H1 (cell line): ENCODE measurements around the gene ADAMTS4.

Experiments
- BCL11A ChIP-seq, 2 experiments: IDR thresholded peaks; one replicate each; pipeline ENCODE4 v1.6.1; 2011; ENCODE audit warnings: low read depth in 2 of 2, low read length in 2 of 2, mild to moderate bottlenecking in 2 of 2
- CEBPB ChIP-seq: IDR thresholded peaks from 2 replicates; pipeline ENCODE4 v1.6.1; 2012; ENCODE audit warnings: low read depth, low read length
- EP300 ChIP-seq, 2 experiments: IDR thresholded peaks; 1 replicate in 1 of 2; 2 replicates in 1 of 2; pipeline ENCODE4 v1.6.1; 2011 to 2012; ENCODE audit warnings: low read depth in 2 of 2, low read length in 2 of 2, mild to moderate bottlenecking in 2 of 2, borderline replicate concordance in 1 of 2, inconsistent platforms in 1 of 2, moderate library complexity in 1 of 2
- EZH2 ChIP-seq: fragments of 200-600 bp; sonication (generic); IDR thresholded peaks from 2 replicates; pipeline ENCODE4 v1.7.1; 2012; ENCODE audit warnings: low read depth, mild to moderate bottlenecking, moderate library complexity, low read length, inconsistent platforms; ENCODE audit not compliant: severe bottlenecking
- GABPA ChIP-seq: IDR thresholded peaks from 2 replicates; pipeline ENCODE4 v1.6.1; 2011; ENCODE audit warnings: mild to moderate bottlenecking, low read length, moderate library complexity, borderline replicate concordance; ENCODE audit not compliant: insufficient read depth
- NRF1 ChIP-seq: IDR thresholded peaks from 2 replicates; pipeline ENCODE4 v1.6.1; 2011; ENCODE audit warnings: mild to moderate bottlenecking, low read depth, low read length, improper control_type of control experiment
- POLR2AphosphoS5 ChIP-seq: IDR thresholded peaks from 2 replicates; pipeline ENCODE4 v1.6.1; 2011; ENCODE audit warnings: low read depth, low read length
- RBBP5 ChIP-seq: IDR thresholded peaks from 2 replicates; pipeline ENCODE4 v1.7.1; 2012; ENCODE audit warnings: low read depth, mild to moderate bottlenecking, inconsistent platforms, low read length, moderate library complexity, borderline replicate concordance
- RNF2 ChIP-seq: fragments of 200-900, 300-1000 bp; sonication (generic); IDR thresholded peaks from 2 replicates; pipeline ENCODE4 v1.7.1; 2016; ENCODE audit warnings: borderline replicate concordance, low read depth, mild to moderate bottlenecking, antibody characterized with exemption, low read length; ENCODE audit not compliant: poor library complexity, severe bottlenecking; ENCODE audit errors: missing control alignments
- SRF ChIP-seq: IDR thresholded peaks from 2 replicates; pipeline ENCODE4 v1.6.1; 2011; ENCODE audit warnings: mild to moderate bottlenecking, low read depth, low read length, moderate library complexity
- TF ChIP-seq, protein P1 (sequence below): IDR thresholded peaks from 2 replicates; pipeline ENCODE4 v1.6.1; 2011; ENCODE audit warnings: low read depth, mild to moderate bottlenecking, low read length; ENCODE audit not compliant: insufficient read depth
- TF ChIP-seq, protein P2 (sequence below), 3 experiments: IDR thresholded peaks; 1 replicate in 2 of 3; 2 replicates in 1 of 3; pipeline versions ENCODE4 v1.5.1 to v1.6.1; 2011; ENCODE audit warnings: low read length in 3 of 3, mild to moderate bottlenecking in 3 of 3, inconsistent platforms in 2 of 3, low read depth in 1 of 3, moderate library complexity in 1 of 3; ENCODE audit not compliant: insufficient read depth in 1 of 3; ENCODE audit errors: control extremely low read depth in 1 of 3
- TF ChIP-seq, protein P3 (sequence below): IDR thresholded peaks from 2 replicates; pipeline ENCODE4 v1.6.1; 2012; ENCODE audit warnings: inconsistent platforms

DNA sequence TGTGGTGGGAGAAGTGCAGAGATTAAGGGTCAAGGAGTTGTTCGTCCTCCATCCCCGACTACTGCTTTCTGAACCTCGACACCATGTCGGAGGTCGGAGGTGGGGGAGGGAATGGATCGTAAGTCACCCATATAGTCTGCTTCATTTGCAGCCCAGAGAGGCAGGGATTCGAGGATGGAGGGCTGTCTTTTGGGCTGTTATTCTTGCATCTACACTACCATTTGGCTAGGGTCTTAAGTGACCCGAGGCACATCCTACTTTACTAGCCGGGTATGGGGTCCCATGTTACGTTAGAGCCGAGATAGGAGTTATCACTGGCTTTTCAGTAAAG lies 39.0 kb downstream of the ADAMTS4 start:
- TF ChIP-seq, protein P1, sequence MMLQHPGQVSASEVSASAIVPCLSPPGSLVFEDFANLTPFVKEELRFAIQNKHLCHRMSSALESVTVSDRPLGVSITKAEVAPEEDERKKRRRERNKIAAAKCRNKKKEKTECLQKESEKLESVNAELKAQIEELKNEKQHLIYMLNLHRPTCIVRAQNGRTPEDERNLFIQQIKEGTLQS: no peak
- TF ChIP-seq EP300 (IDR thresholded peaks at IDR 0.05; ENCODE audit: borderline replicate concordance in 1 of 2, low read depth in 2 of 2, low read length in 2 of 2) (no peak), EZH2 (no peak), RNF2 (no peak), CEBPB (no peak), SRF (no peak), GABPA (no peak), RBBP5 (no peak), POLR2AphosphoS5 (0 out of 2 replicates have a peak, but pooled peaks have one; percentile 42), NRF1 (no peak), BCL11A (IDR thresholded peaks at IDR 0.05; ENCODE audit: low read depth in 2 of 2, low read length in 2 of 2) (no peak)
- TF ChIP-seq, protein P2, sequence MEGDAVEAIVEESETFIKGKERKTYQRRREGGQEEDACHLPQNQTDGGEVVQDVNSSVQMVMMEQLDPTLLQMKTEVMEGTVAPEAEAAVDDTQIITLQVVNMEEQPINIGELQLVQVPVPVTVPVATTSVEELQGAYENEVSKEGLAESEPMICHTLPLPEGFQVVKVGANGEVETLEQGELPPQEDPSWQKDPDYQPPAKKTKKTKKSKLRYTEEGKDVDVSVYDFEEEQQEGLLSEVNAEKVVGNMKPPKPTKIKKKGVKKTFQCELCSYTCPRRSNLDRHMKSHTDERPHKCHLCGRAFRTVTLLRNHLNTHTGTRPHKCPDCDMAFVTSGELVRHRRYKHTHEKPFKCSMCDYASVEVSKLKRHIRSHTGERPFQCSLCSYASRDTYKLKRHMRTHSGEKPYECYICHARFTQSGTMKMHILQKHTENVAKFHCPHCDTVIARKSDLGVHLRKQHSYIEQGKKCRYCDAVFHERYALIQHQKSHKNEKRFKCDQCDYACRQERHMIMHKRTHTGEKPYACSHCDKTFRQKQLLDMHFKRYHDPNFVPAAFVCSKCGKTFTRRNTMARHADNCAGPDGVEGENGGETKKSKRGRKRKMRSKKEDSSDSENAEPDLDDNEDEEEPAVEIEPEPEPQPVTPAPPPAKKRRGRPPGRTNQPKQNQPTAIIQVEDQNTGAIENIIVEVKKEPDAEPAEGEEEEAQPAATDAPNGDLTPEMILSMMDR (IDR thresholded peaks at IDR 0.05; ENCODE audit: control extremely low read depth in 1 of 3, insufficient read depth in 1 of 3, low read depth in 1 of 3, low read length in 3 of 3): no peak
- TF ChIP-seq, protein P3, sequence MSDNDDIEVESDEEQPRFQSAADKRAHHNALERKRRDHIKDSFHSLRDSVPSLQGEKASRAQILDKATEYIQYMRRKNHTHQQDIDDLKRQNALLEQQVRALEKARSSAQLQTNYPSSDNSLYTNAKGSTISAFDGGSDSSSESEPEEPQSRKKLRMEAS: no peak
